A673 (cell line): ENCODE data around the gene SEZ6L2. TPM values are rescaled to one million over a fixed set of nuclear protein-coding genes. Genes with fewer than 3 reads are reported as not detected.

Source experiments
- BruUV-seq: library from RNA; stranded (reverse); fragments of 400-500 nt; replicated peaks from 2 replicates; lab custom pipeline; 2021; lab: Mats Ljungman, UMichigan
- CTCF ChIA-PET: fragments of 300-600 bp; sonication (Branson Sonifier 250); formaldehyde crosslinking; loops from one replicate; lab custom pipeline; 2022; ENCODE audit warnings: antibody characterized with exemption; lab: Charles Lee
- POLR2A ChIA-PET: fragments of 300-600 bp; sonication (Branson Sonifier 250); formaldehyde crosslinking; loops from one replicate; lab custom pipeline; 2022; ENCODE audit warnings: antibody characterized with exemption; ENCODE audit not compliant: low non-redundant PET; lab: Charles Lee
- DNase-seq: peaks from one replicate; pipeline ENCODE4 v3.0.0-alpha.2; 2015; ENCODE audit warnings: low spot score
- H3K27ac ChIP-seq: fragments of 200-600 bp; sonication (generic); 2 replicates; pipeline ENCODE4 v1.5.1; 2016; ENCODE audit warnings: mixed run types, low read depth, mild to moderate bottlenecking, mixed read lengths, antibody characterized with exemption, low read length; ENCODE audit not compliant: poor library complexity, severe bottlenecking
- H3K27me3 ChIP-seq: fragments of 200-600 bp; sonication (generic); replicated peaks from 2 replicates; pipeline ENCODE4 v1.6.1; 2017; ENCODE audit warnings: mixed run types, low read depth, mild to moderate bottlenecking, mixed read lengths, antibody characterized with exemption, low read length; ENCODE audit not compliant: insufficient read depth, poor library complexity
- H3K36me3 ChIP-seq: fragments of 200-600 bp; sonication (generic); 2 replicates; pipeline ENCODE4 v1.6.1; 2016; ENCODE audit warnings: mixed run types, mild to moderate bottlenecking, mixed read lengths, antibody characterized with exemption, low read length; ENCODE audit not compliant: insufficient read depth, poor library complexity, severe bottlenecking
- H3K4me1 ChIP-seq: fragments of 200-600 bp; sonication (generic); 2 replicates; pipeline ENCODE4 v1.6.1; 2017; ENCODE audit warnings: mixed run types, mild to moderate bottlenecking, mixed read lengths, antibody characterized with exemption, low read length; ENCODE audit not compliant: insufficient read depth, poor library complexity, severe bottlenecking
- H3K4me3 ChIP-seq: fragments of 200-600 bp; sonication (generic); 2 replicates; pipeline ENCODE4 v1.5.1; 2016; ENCODE audit warnings: low read depth, mixed run types, mild to moderate bottlenecking, mixed read lengths, low read length; ENCODE audit not compliant: poor library complexity, severe bottlenecking
- H3K9me3 ChIP-seq: fragments of 200-600 bp; sonication (generic); 2 replicates; pipeline ENCODE4 v1.6.1; 2016; ENCODE audit warnings: mixed run types, low read depth, mild to moderate bottlenecking, mixed read lengths, antibody characterized with exemption, low read length; ENCODE audit not compliant: poor library complexity, severe bottlenecking
- EZH2 ChIP-seq: fragments of 200-600 bp; sonication (generic); IDR thresholded peaks from 2 replicates; pipeline ENCODE4 v1.6.1; 2017; ENCODE audit warnings: borderline replicate concordance, low read depth, mild to moderate bottlenecking, mixed read lengths, antibody characterized with exemption, low read length; ENCODE audit not compliant: poor library complexity, severe bottlenecking
- intact Hi-C: fragments of 100-400 bp; cut with micrococcal nuclease; formaldehyde crosslinking; loops from one replicate; pipeline ENCODE4 v1.10.0; 2022; ENCODE audit not compliant: unreplicated experiment
- total RNA-seq: library from RNA; stranded (reverse); gene quantifications from 2 replicates; pipeline ENCODE4 v1.2.3, GENCODE V29; 2021
- TF ChIP-seq, protein P1 (sequence below): fragments of 300-800, 200-600 bp; sonication (generic); conservative IDR thresholded peaks from 2 replicates; pipeline ENCODE4 v1.5.1; 2017; ENCODE audit warnings: low read depth, mild to moderate bottlenecking, antibody characterized with exemption, low read length, moderate library complexity, mixed read lengths

SEZ6L2 gene
- total RNA-seq, 1 experiment from 2014 or later = 7.0 TPM

DNA sequence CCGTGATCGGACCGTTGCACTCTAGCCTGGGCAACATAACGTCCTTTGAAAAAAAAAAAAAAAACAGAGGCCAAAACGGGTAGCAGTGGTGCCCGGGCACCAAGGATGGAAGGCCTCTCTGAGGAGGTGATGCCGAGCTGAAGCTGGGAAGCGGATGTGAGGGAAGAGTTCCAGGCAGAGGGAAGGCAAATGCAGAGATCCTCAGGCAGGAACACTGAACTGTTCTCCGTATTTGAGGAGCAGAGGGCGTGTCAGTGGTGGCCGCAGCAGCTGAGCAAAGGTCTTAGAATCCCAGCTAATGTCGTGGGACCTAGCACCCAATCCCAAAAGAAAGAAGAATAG is 27.3 kb upstream of the SEZ6L2 start:
- TF ChIP-seq, protein P1, sequence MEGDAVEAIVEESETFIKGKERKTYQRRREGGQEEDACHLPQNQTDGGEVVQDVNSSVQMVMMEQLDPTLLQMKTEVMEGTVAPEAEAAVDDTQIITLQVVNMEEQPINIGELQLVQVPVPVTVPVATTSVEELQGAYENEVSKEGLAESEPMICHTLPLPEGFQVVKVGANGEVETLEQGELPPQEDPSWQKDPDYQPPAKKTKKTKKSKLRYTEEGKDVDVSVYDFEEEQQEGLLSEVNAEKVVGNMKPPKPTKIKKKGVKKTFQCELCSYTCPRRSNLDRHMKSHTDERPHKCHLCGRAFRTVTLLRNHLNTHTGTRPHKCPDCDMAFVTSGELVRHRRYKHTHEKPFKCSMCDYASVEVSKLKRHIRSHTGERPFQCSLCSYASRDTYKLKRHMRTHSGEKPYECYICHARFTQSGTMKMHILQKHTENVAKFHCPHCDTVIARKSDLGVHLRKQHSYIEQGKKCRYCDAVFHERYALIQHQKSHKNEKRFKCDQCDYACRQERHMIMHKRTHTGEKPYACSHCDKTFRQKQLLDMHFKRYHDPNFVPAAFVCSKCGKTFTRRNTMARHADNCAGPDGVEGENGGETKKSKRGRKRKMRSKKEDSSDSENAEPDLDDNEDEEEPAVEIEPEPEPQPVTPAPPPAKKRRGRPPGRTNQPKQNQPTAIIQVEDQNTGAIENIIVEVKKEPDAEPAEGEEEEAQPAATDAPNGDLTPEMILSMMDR = no peak
- no peak for TF ChIP-seq EZH2
- peak; percentile 24 for DNase-seq
- Histone ChIP-seq H3K27me3 (no peaks in the 10 kb centered on the region), H3K4me3 (peak overlapping the region; percentile 97), H3K9me3 (no peaks in the 10 kb centered on the region), H3K36me3 (peaks cover 4% of the 10 kb centered on the region), H3K27ac (peak overlapping the region; percentile 84), H3K4me1 (peaks cover 15% of the 10 kb centered on the region)
- intact Hi-C loops = loop anchor here (5.0 kb wide), 1 partner anchor 46 kb away; the partner anchor contains the start of gene TAOK2
- ChIA-PET POLR2A (no interaction called here), CTCF (interaction anchor here (1.3 kb wide), 1 partner anchor 35 kb away, joined by 4 read pairs; the partner anchor contains the start of gene TMEM219)
- BruUV-seq = TSS peak; percentile 70

DNA sequence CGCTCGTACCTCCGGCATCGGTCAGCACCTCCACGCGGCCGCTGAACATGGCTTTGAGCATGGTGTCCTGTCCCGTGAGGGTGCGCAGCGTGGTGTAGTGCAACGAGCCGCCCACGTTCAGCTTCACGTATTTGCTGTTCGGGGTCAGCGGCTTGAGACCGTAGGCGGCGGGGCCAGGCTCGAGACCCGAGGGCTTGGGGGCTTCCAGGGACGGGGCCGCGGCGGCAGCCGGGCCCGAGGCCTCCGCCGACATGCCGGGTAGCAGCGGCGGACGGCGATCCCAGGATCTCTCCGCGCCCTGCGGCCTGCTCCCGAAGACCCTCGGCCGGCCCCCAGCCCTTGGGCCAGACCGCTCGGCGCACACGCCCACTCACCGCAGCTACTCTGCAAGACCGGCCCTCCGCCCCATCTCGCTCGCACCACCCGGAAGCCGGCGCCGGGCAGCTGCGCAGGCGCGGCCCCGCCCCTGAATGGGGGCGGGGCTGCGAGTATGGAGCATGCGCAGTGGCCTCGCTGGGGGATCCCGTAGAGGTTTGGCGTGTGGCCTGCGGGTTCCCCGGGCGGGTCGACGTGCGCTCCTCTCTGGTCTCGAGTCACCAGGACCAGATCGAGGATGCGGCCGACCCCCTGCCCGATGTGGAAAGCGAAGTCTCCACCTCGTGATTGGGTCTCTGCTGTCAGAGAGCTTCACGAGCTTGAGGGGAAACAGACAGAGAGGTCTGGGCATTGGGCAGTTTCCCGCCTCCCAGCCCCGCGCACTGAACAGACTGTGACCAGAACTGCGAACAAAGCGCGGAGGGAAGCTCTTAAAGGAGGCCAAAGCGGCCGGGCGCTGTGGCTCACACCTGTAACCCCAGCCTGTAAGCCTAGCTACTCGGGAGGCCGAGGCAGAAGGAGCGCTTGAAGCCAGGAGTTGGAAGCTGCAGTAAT is 26.7 kb upstream of the SEZ6L2 start, which contains the start of gene KCTD13:
Gene KCTD13 (minus strand): TSS at position 446 of the 930 bp plus-strand sequence. CDS start 193 bp downstream, at position 253.
- peak; percentile 89 for DNase-seq
- H3K4me3 ChIP-seq = peak within 1 kb of the TSS; percentile 97
- intact Hi-C loops = loop anchor here (5.0 kb wide), 1 partner anchor 46 kb away; the partner anchor contains the start of gene TAOK2
- peaks cover 4% of the 10 kb centered on the region for H3K36me3 ChIP-seq
- peak within 1 kb of the TSS; percentile 84 for H3K27ac ChIP-seq
- H3K9me3 ChIP-seq = no peaks in the 10 kb centered on the region
- no peaks in the 10 kb centered on the region for H3K27me3 ChIP-seq
- peaks cover 15% of the 10 kb centered on the region for H3K4me1 ChIP-seq
- POLR2A ChIA-PET = interaction anchor here (0.5 to 0.6 kb wide), 2 partner anchors 26 to 312 kb away, joined by 3 to 5 read pairs; no protein-coding TSS in a partner anchor
- TF ChIP-seq, protein P1 = no peak
- no peak for TF ChIP-seq EZH2
- CTCF ChIA-PET = interaction anchor here (1.3 kb wide), 1 partner anchor 36 kb away, joined by 4 read pairs; the partner anchor contains the start of gene TMEM219
- BruUV-seq = no TSS peak

DNA sequence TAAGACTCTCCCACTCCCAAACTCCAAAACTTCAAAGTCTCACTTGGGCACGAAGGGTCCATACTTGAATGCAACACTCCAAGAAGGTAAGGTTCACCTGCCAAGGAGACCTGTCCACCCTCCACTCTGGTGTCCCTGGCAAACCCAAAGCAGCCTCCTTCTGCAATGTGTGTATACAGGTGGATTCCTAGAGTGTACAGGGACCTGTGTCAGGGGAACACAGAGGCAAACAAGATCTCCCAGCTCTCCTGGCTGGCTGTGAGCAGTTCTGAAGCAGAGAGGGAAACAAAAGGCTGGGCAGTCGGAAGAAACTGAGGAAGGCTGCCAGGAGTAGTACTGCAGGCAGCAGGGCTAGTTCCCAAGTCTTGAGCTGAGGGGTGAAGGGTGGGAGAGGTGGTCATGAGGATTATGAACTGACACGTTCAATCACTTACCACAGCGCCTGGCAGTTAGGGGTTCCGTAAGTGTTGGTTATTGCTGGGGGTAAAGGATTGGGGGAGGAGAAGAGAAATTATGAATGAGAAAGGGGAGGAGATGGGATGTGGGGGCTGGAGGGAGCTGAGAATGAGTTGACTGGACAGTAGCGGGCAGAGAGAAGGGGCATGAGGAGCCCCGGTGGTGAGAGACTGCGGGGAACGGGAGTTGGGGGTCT is 25.9 kb upstream of the SEZ6L2 start:
- no TSS peak for BruUV-seq
- Histone ChIP-seq H3K27ac (peak overlapping the region; percentile 84), H3K27me3 (no peaks in the 10 kb centered on the region), H3K36me3 (peaks cover 4% of the 10 kb centered on the region), H3K4me1 (peaks cover 15% of the 10 kb centered on the region), H3K9me3 (no peaks in the 10 kb centered on the region), H3K4me3 (peak overlapping the region; percentile 97)
- TF ChIP-seq, protein P1 = no peak
- no peak for TF ChIP-seq EZH2
- ChIA-PET POLR2A (interaction anchor here (0.5 to 0.6 kb wide), 2 partner anchors 26 to 311 kb away, joined by 3 to 5 read pairs; no protein-coding TSS in a partner anchor), CTCF (no interaction called here)
- DNase-seq = no peak
- intact Hi-C loops = loop anchor here (5.0 kb wide), 1 partner anchor 47 kb away; the partner anchor contains the start of gene TAOK2
